Bone marrow (tissue), 2 donors: Measurements from ENCODE around the gene CSNK1A1.
A peak's percentile ranks its signal among the peaks of the same experiment; 100 is the strongest.
"Not testable (repeated sequence)": the region's sequence is repeated elsewhere in the genome, so short reads cannot be mapped to it uniquely, and the experiment has no call there.

Experiments used
- DNase-seq, 2 donors: peaks; one replicate each; lab custom pipeline; 2025; lab: John Stamatoyannopoulos, UW

CSNK1A1 gene

DNA sequence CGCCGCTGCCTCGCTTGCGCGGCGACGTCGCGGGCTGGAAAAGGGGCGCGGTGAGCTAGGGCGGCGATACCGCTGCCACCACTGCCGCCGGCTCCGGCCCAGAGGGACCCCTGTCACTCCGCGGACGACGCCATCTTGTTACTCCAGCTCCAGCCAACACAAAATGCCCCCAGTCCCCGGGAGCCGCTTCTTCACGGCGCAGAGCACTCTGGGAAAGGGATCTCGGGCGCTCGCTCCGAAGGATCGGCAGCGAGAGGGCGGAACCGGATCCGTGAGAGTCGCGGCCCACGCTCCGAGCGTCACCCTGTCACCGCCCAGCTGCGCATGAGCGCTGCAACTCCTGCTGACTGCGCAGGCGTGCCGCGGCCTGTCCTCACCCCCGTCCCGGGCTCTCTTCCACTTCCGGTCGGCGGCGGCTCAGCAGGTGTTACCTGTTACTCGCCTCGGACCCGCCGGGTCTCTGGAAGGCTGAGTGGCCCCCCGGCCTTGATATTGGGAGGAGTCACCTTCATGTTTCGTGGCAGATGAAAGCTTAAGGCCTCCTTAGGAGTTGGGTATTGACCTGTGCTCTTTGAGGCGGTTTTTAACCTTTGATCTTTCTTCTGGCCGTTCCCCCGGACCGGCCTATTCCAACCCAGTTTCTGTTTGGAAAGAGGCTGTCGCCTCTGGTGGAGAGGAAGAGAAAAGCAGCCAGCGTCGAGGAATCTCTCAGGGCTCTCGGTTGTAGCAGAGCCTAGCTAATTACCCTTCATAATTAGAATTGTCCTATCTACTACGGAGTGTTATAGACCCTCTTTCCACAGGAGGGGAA is at the start of gene CSNK1A1:
Gene CSNK1A1, minus strand, starts transcription at position 213 of the 811 bp plus-strand sequence. CDS start 475 bp downstream, outside the sequence.
- peak; percentile 95 for DNase-seq

- no peak for DNase-seq
Observed at GRCh38 chr5:149600932-149601331, 49.7 kb upstream of the CSNK1A1 start.

DNA sequence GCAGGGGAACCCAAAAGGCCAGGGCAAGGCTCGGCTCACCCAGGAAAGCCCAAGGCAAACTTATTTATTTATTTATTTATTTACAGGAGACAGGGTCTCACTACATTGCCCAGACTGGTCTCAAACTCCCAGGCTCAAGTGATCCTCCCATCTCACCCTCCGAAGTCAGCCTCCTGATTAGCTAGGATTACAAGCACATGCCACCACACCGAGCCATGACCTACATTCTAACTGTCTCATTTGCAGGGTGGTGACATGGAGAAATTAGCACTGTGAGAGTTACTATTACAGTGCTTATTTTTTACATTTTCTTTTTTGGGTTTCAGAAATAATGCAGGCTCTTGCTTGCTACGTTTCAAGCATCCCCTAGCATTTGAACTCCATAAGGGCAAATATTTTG is 48.1 kb upstream of the CSNK1A1 start:
- DNase-seq: no peak

GRCh38 chr5:149598966-149599365 is 47.7 kb upstream of the CSNK1A1 start:
- no peak for DNase-seq

GRCh38 chr5:149598234-149598633 is 47.0 kb upstream of the CSNK1A1 start:
- not testable (repeated sequence) for DNase-seq

- no peak for DNase-seq
Observed at GRCh38 chr5:149597618-149598017, 46.4 kb upstream of the CSNK1A1 start.

GRCh38 chr5:149596712-149597111 is 45.5 kb upstream of the CSNK1A1 start:
- no peak for DNase-seq

GRCh38 chr5:149595105-149595504 is 43.9 kb upstream of the CSNK1A1 start:
- DNase-seq: not testable (repeated sequence)

DNA sequence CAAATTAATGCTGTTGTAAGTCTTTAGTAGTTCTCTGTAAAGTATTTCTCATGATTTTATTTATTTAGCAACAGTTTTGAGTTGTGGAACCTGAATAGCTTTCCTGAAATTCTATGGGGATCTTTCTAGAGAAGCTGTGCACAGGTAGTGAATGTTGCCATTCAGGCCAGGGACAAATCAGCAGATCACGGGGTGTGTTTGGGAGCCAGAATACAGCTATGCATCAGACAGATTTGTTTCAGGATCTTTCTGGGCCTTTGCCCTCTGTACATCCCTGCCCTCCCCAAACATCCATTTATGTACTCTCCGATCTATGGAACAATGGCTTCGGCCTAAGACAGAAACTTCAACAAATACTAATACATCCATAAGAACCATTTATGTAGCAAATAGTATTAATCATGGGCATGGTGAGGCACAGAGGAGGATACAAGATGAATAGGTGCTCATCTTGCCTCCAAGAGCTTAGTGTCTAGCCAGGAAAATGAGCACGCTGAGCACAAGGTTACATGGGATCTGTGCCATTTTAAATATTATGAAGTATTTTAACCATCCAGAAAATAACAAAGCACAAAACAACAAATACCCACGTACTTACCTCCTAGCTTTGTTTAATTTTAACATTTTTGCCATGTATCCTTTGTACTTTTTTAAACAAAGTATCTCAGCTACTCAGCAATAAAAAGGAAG is 43.1 kb upstream of the CSNK1A1 start:
- no peak for DNase-seq

DNA sequence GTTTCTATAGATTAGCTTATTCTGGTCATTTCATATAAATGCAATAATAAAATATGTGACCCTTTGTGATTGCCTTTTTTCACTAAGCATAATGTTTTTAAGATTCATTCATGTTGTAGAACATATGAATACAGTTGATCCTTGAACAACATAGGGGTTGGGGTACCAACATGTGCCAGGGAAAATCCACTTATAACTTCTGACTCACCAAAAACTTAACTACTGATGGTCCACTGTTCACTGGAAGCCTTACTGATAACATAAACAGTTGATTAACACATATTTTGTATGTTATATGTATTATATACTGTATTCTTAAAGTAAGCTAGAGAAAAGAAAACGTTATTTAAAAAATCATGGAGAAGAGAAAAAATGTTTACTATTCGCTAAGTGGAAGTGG is 42.1 kb upstream of the CSNK1A1 start:
- DNase-seq: no peak

DNA sequence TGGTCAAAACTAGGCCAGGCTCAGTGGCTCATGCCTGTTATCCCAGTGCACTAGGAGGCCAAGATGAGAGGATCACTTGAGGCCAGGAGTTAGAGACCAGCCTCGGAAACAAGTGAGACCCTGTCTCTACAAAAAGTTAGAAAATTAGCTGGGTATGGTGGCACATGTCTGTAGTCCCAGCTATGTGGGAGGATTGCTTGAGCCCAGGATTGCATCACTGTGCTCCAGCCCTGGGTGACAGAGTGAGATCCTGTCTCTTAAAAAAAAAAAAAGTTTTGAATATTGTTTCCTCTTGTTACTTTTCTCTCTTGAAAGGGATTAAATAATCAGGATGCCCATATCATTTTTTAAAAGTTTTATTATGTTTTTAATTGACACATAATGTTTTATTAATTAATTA is 37.7 kb upstream of the CSNK1A1 start:
- no peak for DNase-seq

DNA sequence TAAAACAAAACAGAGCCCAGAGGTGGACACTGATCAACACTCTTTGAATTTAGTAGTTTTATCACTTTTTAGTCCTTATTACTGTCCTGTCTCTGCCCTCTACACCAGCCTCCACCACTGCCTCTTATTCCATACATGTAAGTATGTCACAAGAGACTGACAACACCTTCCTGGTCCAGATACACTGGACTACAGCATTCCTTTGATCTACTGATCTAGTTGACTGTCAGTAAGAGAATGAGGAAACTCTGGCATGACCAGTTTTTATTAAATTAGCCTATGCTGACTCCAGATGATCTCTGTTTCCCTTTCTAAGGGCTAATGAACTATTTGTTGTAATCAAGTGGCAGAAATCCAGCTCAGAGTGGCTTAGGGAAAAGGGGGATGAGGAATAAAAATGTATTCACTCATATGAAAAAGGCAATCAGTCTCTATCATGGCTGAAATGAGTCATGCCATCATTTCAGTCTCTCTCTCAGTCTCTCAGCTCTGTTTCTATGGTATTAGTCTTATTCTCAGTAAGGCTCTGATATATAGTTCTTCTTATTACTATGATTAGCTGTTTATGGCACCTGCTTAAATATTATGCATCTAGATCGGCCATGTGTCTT is 35.6 kb upstream of the CSNK1A1 start:
- no peak for DNase-seq

DNA sequence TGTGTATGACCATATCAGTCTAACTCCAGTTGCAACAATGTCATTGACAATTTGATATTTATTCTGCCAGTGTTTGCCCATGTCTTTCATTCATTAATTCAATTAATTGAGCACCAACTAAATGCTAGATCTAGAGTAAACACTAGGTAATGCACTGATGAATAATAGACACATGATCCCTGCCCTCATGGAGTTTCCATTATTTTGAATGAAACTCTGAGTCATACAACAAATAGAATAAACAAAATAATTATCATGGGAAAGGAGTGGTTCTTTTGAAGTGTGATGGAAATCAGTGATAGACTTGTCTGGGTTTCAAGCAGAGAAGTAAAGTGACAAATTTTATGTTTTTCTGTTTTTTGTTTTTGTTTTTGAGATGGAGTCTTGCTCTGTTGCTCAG is 34.7 kb upstream of the CSNK1A1 start:
- DNase-seq: no peak

GRCh38 chr5:149584121-149584520 is 32.9 kb upstream of the CSNK1A1 start:
- DNase-seq: no peak

DNA sequence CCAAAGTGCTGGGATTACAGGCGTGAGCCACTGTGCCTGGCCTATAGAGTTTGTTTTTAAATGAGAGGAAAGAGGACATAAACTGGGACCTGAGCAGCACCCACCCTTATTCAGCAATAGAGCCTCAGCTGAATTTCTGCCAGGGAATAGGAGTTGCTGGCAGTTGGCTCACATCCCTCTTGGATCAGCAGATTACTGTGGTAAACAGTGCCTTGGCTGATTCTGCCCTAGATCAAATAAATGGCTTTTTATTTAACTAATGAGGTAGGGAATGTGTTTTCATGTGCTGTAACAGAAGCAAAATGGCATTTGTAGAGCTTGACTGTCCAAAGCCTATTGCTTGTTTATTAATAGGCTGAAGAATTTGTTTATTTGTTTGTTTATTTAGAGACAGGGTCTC is 32.2 kb upstream of the CSNK1A1 start:
- DNase-seq: no peak

GRCh38 chr5:149581931-149582768 is 30.9 kb upstream of the CSNK1A1 start:
- DNase-seq: no peak

DNA sequence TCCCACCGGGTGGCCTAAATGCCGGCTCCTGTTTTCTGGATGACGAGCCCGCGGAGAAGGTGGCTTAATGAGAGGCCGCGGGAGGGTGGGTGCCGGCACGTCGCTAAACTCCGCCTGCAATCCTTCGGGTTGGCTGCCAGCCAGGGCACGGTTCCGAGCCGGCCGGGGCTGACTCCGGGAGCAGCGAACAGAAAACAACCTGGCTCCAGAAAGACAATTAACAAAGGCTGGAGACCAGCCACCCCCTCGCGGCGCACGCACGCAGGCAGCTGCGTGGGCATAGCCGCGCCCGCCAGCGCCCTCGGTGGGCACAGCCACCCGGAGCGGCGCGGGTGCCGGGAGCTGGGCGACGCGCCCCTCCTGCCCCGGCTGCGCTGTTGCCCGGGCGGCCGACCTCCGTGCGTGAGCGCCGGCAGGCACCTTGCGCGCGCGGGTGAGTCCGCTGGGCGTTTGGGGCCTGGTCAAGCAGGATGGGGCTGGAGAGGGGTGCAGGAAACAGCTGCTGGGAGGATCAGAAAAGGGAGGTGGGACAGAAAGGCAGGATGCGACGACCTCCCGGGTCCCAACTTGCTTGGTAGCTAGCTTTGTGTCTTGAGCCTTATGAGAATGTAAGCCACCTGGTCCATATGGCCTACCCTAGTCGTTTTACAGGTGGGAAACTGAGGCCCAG is 30.1 kb upstream of the CSNK1A1 start, which contains the start of gene ARHGEF37:
Gene ARHGEF37, plus strand, starts transcription at position 307 of the 670 bp plus-strand sequence. CDS start 16,272 bp downstream, outside the sequence.
- no peak for DNase-seq

GRCh38 chr5:149580808-149581191 is 29.6 kb upstream of the CSNK1A1 start:
- DNase-seq: no peak

DNA sequence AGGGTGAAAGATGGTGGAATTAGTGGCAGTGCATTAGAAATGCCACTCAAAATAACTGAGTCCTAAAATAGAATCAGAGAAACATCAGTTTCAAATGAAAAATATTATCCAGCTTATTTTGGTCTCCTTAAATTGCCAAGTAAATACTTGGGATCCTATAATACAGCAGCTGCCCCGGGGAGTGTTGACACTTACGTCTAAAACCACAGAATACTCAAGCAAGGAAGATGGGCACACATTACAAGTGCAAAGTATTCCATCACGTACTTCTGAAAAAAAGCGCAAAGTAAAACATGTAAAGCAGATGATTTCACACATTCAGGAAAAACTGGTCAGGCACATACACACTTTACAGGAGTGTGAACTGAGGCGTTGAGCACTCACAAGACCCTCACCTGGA is 27.7 kb upstream of the CSNK1A1 start:
- DNase-seq: no peak

DNA sequence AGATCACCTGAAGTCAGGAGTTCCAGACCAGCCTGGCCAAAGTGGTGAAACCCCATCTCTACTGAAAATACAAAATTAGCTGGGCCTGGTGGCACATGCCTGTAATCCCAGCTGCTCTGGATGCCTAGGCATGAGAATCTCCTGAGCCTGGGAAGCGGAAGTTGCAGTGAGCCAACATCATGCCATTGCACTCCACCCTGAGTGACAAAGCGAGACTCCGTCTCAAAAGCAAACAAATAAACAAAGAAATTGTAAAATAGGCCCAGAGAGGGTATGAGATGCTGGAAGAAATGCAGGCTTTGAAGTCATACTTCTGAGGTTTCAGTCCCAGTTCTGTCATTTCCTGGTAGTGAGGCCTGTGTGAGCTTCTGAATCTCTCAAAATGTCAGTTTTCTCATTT is 24.8 kb upstream of the CSNK1A1 start:
- DNase-seq: no peak

GRCh38 chr5:149575131-149575530 is 23.9 kb upstream of the CSNK1A1 start:
- no peak for DNase-seq
